ACC112 (cell line): ENCODE measurements around the gene RYR2.

Experiments
- H2AFZ ChIP-seq: fragments of 200-600 bp; sonication (generic); one replicate; pipeline ENCODE4 v1.6.0; 2017; ENCODE audit warnings: antibody characterized with exemption, low read length; ENCODE audit not compliant: unreplicated experiment
- H3K27ac ChIP-seq: fragments of 200-600 bp; sonication (generic); 2 replicates; pipeline ENCODE4 v1.5.1; 2014; ENCODE audit warnings: low read depth, mild to moderate bottlenecking, antibody characterized with exemption, low read length, moderate library complexity
- H3K27me3 ChIP-seq: fragments of 200-600 bp; sonication (generic); 2 replicates; pipeline ENCODE4 v1.6.1; 2014; ENCODE audit warnings: mild to moderate bottlenecking, antibody characterized with exemption, low read length, moderate library complexity, mixed read lengths; ENCODE audit not compliant: insufficient read depth
- H3K36me3 ChIP-seq: fragments of 200-600 bp; sonication (generic); 2 replicates; pipeline ENCODE4 v1.6.1; 2016; ENCODE audit warnings: mild to moderate bottlenecking, antibody characterized with exemption, low read length, moderate library complexity, mixed read lengths; ENCODE audit not compliant: insufficient read depth
- H3K4me1 ChIP-seq: fragments of 200-600 bp; sonication (generic); one replicate; pipeline ENCODE4 v1.6.1; 2016; ENCODE audit warnings: low read length, mixed read lengths; ENCODE audit not compliant: insufficient read depth, unreplicated experiment, control insufficient read depth
- H3K4me3 ChIP-seq: fragments of 200-600 bp; sonication (generic); 2 replicates; pipeline ENCODE4 v1.5.1; 2014; ENCODE audit warnings: mild to moderate bottlenecking, low read depth, low read length
- H3K79me2 ChIP-seq: fragments of 200-600 bp; sonication (generic); one replicate; pipeline ENCODE4 v1.6.0; 2016; ENCODE audit warnings: low read length; ENCODE audit not compliant: control insufficient read depth, unreplicated experiment, insufficient read depth

Gene RYR2

GRCh38 chr1:237226177-237226944, 184.4 kb downstream of the RYR2 start:
- H3K4me3 ChIP-seq: no peak overlapping the region

GRCh38 chr1:237227476-237227875, 185.5 kb downstream of the RYR2 start:
- H3K27me3 ChIP-seq: no peaks in the 10 kb centered on the region
- H3K27ac ChIP-seq: no peak overlapping the region
- no peaks in the 10 kb centered on the region for H3K79me2 ChIP-seq
- H2AFZ ChIP-seq: no peak overlapping the region
- no peak overlapping the region for H3K4me3 ChIP-seq
- H3K36me3 ChIP-seq: no peaks in the 10 kb centered on the region
- no peaks in the 10 kb centered on the region for H3K4me1 ChIP-seq

More at GRCh38 chr1:237226177-237226944, 184.4 kb downstream of the RYR2 start:
- H3K79me2 ChIP-seq: no peaks in the 10 kb centered on the region
- no peak overlapping the region for H3K27ac ChIP-seq
- H3K27me3 ChIP-seq: no peaks in the 10 kb centered on the region
- no peaks in the 10 kb centered on the region for H3K36me3 ChIP-seq
- H3K4me1 ChIP-seq: no peaks in the 10 kb centered on the region
- H2AFZ ChIP-seq: no peak overlapping the region

DNA sequence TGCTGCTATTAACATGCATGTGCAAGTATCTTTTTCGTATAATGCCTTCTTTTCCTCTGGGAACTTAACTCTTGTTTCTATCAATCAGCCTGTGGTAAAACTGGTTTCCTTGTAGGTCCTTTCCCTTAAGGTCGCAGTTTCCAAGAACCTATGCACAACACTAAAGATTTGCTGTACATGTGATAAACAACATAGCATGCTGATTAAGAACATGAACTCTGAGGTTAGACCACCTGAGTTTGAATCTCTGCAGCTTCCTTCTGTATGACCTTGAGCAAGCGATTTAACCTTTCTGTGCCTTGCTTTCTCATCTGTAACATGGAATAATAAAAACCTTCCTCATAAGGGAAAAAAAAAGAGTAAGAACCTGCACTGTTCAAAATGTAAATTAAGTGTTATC, 186.4 kb downstream of the RYR2 start:
- H3K79me2 ChIP-seq: no peaks in the 10 kb centered on the region
- no peak overlapping the region for H3K27ac ChIP-seq
- no peaks in the 10 kb centered on the region for H3K4me1 ChIP-seq
- no peaks in the 10 kb centered on the region for H3K27me3 ChIP-seq
- H2AFZ ChIP-seq: no peak overlapping the region
- no peaks in the 10 kb centered on the region for H3K36me3 ChIP-seq
- H3K4me3 ChIP-seq: no peak overlapping the region

DNA sequence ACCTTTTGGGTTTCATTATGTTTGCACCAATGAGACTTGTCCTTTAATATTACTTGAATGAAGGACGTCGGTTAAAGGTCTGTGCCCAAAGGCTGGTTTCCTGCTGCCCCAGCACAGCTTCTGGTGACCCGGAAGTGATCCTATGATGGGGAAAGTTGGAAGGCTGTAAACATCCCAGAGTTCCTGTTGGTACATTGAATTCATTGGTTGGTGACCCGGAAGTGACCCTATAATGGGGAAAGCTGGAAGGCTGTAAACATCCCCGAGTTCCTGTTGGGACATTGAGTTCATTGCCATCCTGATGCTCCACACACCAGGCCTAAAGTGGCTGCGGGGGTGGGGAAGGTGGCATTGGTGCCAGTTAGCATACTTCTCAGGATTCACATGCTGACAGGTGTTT, 187.3 kb downstream of the RYR2 start:
- no peaks in the 10 kb centered on the region for H3K79me2 ChIP-seq
- H3K27me3 ChIP-seq: no peaks in the 10 kb centered on the region
- H3K4me3 ChIP-seq: no peak overlapping the region

DNA sequence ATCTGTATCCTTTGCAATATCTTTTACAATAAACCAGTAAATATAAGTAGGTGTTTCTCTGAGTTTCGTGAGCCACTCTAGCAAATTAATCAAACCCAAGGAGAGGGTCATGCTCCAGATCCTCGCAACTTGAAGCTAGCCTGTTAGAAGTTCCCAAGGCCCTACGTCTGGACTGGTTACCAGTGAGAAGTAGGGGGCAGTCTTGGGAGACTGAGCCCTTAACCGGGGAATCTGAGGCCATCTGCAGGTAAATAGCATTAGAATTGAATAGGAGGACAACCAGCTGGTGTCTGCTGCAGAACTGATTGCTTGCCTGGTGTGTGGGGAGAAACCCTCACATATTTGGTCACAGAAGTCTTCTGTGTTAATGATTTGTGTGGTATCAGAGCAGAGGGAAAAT, 190.5 kb downstream of the RYR2 start:
- Histone ChIP-seq H3K27ac (no peak overlapping the region), H3K4me1 (no peaks in the 10 kb centered on the region), H3K79me2 (no peaks in the 10 kb centered on the region), H3K27me3 (no peaks in the 10 kb centered on the region), H2AFZ (no peak overlapping the region), H3K36me3 (no peaks in the 10 kb centered on the region), H3K4me3 (no peak overlapping the region)

More for the DNA sequence above, 187.3 kb downstream of the RYR2 start:
- no peak overlapping the region for H2AFZ ChIP-seq
- H3K36me3 ChIP-seq: no peaks in the 10 kb centered on the region
- H3K27ac ChIP-seq: no peak overlapping the region
- no peaks in the 10 kb centered on the region for H3K4me1 ChIP-seq

GRCh38 chr1:237235091-237235490, 193.1 kb downstream of the RYR2 start:
- no peaks in the 10 kb centered on the region for H3K27me3 ChIP-seq
- no peaks in the 10 kb centered on the region for H3K4me1 ChIP-seq
- H3K4me3 ChIP-seq: no peak overlapping the region
- no peaks in the 10 kb centered on the region for H3K79me2 ChIP-seq
- no peak overlapping the region for H3K27ac ChIP-seq
- H3K36me3 ChIP-seq: no peaks in the 10 kb centered on the region
- no peak overlapping the region for H2AFZ ChIP-seq

DNA sequence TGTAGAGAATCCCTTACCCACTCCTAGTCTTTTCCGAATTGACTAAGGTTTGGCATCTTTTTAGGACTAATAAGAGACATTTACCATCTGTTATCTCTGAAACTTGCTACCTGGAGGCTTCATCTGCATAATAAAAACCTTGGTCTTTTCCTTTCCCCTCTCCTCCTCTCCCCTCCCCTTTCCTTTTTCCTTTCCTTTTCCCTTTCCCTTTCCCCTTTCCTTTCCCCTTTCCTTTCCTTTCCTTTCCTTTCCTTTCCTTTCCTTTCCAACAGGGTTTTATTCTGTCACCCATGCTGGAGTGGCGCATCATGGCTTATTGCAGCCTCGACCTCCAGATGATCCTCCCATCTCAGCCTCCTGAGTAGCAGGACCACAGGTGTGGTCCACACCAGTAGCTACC, 195.7 kb downstream of the RYR2 start:
- Histone ChIP-seq H3K36me3 (no peaks in the 10 kb centered on the region), H3K27me3 (no peaks in the 10 kb centered on the region), H3K27ac (no peak overlapping the region), H3K4me1 (no peaks in the 10 kb centered on the region), H2AFZ (no peak overlapping the region), H3K4me3 (no peak overlapping the region), H3K79me2 (no peaks in the 10 kb centered on the region)

GRCh38 chr1:237239248-237239647, 197.3 kb downstream of the RYR2 start:
- Histone ChIP-seq H3K27me3 (no peaks in the 10 kb centered on the region), H3K4me1 (no peaks in the 10 kb centered on the region), H3K4me3 (no peak overlapping the region), H3K79me2 (no peaks in the 10 kb centered on the region), H2AFZ (no peak overlapping the region), H3K36me3 (no peaks in the 10 kb centered on the region), H3K27ac (no peak overlapping the region)

DNA sequence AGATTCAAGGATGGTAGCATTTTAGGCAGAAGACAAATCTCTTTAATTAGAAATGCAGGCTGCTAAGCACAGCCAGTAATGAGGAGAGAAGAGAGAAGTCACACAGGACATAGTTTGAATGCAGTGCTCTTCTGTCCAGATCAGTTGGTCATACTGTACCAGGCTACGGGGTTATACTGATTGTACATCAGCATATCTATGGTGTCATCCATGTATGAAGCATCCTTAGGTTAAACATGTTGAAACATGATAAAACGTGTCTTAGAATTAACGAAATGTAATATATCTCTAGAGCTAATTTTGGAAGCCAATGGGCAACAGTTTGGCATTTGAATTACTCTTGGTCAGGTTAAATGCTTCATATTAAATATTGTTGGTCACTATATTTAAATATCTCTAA, 199.1 kb downstream of the RYR2 start:
- no peaks in the 10 kb centered on the region for H3K36me3 ChIP-seq
- H3K4me1 ChIP-seq: no peaks in the 10 kb centered on the region
- no peaks in the 10 kb centered on the region for H3K27me3 ChIP-seq
- H3K27ac ChIP-seq: no peak overlapping the region
- no peak overlapping the region for H2AFZ ChIP-seq
- H3K79me2 ChIP-seq: no peaks in the 10 kb centered on the region
- H3K4me3 ChIP-seq: no peak overlapping the region

DNA sequence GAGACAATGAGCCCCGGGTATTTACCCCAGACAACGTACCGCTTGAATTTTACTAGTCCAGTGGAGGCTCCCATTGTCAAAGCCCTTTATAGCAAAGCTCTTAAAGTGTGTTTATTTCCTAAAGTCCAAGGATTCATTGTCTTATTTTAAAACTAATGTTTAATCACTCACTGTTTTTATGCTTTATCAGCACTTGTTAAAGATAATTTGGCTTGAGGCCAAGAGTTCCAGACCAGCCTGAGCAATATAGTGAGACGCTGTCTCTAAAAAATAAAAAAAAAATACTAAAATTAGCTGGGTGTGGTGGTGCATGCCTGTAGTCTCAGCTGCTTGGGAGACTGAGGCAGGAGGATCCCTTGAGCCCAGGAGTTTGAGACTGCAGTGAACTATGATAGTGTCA, 202.8 kb downstream of the RYR2 start:
- Histone ChIP-seq H3K27me3 (no peaks in the 10 kb centered on the region), H2AFZ (no peak overlapping the region), H3K4me1 (no peaks in the 10 kb centered on the region), H3K27ac (no peak overlapping the region), H3K36me3 (no peaks in the 10 kb centered on the region), H3K79me2 (no peaks in the 10 kb centered on the region), H3K4me3 (no peak overlapping the region)

GRCh38 chr1:237247442-237247841, 205.5 kb downstream of the RYR2 start:
- no peak overlapping the region for H3K4me3 ChIP-seq
- no peak overlapping the region for H3K27ac ChIP-seq
- H2AFZ ChIP-seq: no peak overlapping the region
- no peaks in the 10 kb centered on the region for H3K79me2 ChIP-seq
- no peaks in the 10 kb centered on the region for H3K27me3 ChIP-seq
- no peaks in the 10 kb centered on the region for H3K36me3 ChIP-seq
- H3K4me1 ChIP-seq: no peaks in the 10 kb centered on the region
